Urinary bladder (tissue), 4 donors: Measurements from ENCODE around the gene PDE4D. TPM values are rescaled to one million over a fixed set of nuclear protein-coding genes. Genes with fewer than 3 reads are reported as not detected.

Source experiments
- DNase-seq: peaks from one replicate; pipeline ENCODE4 v3.0.0-alpha.2; 2015; ENCODE audit errors: extremely low spot score
- H3K27ac ChIP-seq: one replicate; pipeline ENCODE4 v1.5.1; 2013; ENCODE audit warnings: low read depth, mild to moderate bottlenecking, moderate library complexity
- H3K36me3 ChIP-seq: one replicate; pipeline ENCODE4 v1.6.1; 2013; ENCODE audit warnings: mild to moderate bottlenecking, moderate library complexity; ENCODE audit not compliant: insufficient read depth
- H3K4me1 ChIP-seq: one replicate; pipeline ENCODE4 v1.6.1; 2013; ENCODE audit warnings: mild to moderate bottlenecking, moderate library complexity; ENCODE audit not compliant: insufficient read depth
- H3K4me3 ChIP-seq: one replicate; pipeline ENCODE4 v1.5.1; 2013; ENCODE audit warnings: low read depth, low read length
- WGBS: extraction: QIAGEN DNeasy Blood & Tissue Kit; methylation state at CpG from one replicate; pipeline ENCODE4 v1.1.7; 2013; 5-methylcytosine and 5-hydroxymethylcytosine counted together
- polyA plus RNA-seq: library from polyadenylated mRNA; stranded (reverse); fragments of 200-250 nt; gene quantifications from one replicate; pipeline ENCODE4 v1.2.3, GENCODE V29; 2013
- total RNA-seq: library from RNA; depleted of rRNA; stranded (reverse); fragments of >200 nt; gene quantifications from one replicate; pipeline ENCODE4 v1.2.3, GENCODE V29; 2014
- donor health status: healthy with polysubstance abuse.
- donor health status: healthy.

PDE4D gene
- total and polyA plus RNA-seq, 2 donors, result 27.3 to 253 TPM

DNA sequence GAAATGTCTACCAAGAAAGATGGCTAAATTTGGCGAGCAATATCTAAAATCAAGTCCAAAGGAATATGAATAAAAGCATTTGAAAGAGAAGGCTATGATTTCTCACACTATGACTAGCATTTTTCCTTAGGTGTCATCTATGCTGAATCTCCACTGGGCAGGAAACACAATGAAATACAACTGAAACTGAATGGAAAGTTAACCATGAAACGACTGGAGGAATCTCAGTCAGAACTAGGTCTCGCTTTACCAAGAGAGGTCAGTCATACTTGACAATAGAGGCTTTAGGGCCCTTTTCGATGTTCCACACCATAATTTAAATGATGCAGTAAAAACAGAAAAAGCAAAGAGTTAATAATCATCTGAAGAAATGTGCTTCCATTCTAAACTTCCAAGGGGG is 339.0 kb downstream of the PDE4D start:
- Histone ChIP-seq H3K36me3 (no peaks in the 10 kb centered on the region), H3K4me3 (no peak overlapping the region), H3K27ac (no peak overlapping the region), H3K4me1 (no peaks in the 10 kb centered on the region)
- 93% methylated on average over 4 of the region's 4 CpGs for WGBS
- DNase-seq, result no peak

DNA sequence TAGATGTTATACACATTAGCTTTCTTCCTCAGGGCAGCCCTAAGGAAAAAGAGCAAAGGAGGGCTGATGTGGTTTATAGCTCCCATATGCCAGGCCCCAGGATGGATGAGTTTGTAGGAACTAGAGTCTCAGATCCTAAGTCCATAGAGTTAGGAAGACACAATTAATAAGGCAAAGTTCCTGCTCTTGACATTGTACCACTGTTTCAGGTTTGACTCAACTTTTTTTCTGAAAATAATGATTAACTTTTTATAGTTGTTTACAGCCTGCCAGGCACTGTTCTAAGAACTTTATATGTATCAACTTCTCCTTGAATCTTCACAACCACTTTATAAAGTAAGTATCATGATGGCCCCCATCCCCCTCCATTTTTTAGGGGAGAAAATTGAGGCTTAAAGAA is 339.5 kb downstream of the PDE4D start:
- Histone ChIP-seq H3K4me1 (no peaks in the 10 kb centered on the region), H3K27ac (no peak overlapping the region), H3K36me3 (no peaks in the 10 kb centered on the region), H3K4me3 (no peak overlapping the region)
- no peak for DNase-seq

DNA sequence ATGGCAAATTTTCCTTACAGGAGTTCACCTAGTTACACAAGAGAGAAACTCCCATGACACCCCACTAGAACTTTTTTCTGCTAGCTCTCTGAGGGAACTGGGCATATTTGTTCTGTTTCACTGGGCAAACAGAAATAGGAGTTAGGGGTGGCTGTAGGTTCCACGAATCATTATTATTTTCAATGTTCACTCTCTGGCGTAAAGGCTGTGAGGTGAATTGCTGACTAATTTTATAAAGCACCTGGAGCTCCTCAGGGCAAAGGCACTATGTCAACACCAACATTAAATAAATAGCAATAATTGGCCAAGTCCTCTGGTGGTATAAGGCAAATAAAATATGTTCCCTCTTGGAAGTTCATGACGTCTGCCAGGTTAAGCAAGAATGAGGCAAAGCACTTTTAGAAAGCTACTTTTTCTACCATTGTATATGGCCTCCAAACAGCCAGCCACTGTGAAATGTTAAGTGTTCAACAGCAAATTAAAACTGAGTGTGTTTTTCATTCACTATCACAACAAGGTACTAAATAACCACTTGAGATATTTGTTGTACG is 344.6 kb downstream of the PDE4D start:
- no peak overlapping the region for H3K27ac ChIP-seq

DNA sequence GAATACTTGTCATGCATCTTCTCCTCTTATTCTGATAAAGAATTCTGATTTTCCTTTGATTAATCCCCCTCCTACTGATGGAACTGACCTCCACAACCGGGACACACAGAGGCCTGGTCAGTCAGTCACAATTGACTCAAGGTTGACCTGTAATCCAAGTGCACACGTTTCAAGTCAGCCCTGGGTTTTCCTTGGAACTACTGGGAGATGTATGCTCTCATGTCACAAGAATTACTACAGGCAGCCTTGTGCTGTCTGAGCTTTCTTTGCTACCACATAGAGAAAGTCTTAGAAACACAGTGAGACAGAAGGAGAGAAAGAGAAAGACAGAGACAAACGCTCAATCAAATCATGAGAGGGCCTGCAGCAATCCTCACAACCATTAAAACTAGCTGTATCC is 345.8 kb downstream of the PDE4D start:
- Histone ChIP-seq H3K4me1 (no peaks in the 10 kb centered on the region), H3K27ac (no peak overlapping the region), H3K36me3 (no peaks in the 10 kb centered on the region), H3K4me3 (no peak overlapping the region)
- DNase-seq, result no peak
- WGBS, result 62% methylated on average over 3 of the region's 3 CpGs

More for the DNA sequence above, 344.6 kb downstream of the PDE4D start:
- Histone ChIP-seq H3K36me3 (no peaks in the 10 kb centered on the region), H3K4me1 (no peaks in the 10 kb centered on the region), H3K4me3 (no peak overlapping the region)
- DNase-seq, result no peak
- 84% methylated on average over 4 of the region's 4 CpGs for WGBS

DNA sequence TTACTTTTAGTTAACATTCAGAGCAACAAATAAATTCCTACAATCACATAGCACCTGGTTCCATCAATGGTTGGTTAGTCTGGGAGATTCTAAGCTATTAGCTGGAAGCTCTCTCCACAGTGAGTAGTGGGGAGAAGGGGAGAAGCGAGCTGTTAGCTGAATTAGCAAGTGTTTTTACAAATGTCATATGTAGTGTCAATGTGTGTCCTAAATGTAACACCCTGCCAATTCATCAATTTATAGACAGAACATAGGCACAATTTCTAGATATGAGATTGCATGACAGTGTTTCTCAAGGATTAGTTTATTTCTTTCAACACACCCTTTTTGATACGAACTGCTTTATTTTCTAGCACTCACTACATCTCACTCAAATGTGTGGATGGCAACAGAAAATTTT is 349.0 kb downstream of the PDE4D start:
- WGBS, result 97% methylated on average over 2 of the region's 2 CpGs
- H3K27ac ChIP-seq, result no peak overlapping the region

DNA sequence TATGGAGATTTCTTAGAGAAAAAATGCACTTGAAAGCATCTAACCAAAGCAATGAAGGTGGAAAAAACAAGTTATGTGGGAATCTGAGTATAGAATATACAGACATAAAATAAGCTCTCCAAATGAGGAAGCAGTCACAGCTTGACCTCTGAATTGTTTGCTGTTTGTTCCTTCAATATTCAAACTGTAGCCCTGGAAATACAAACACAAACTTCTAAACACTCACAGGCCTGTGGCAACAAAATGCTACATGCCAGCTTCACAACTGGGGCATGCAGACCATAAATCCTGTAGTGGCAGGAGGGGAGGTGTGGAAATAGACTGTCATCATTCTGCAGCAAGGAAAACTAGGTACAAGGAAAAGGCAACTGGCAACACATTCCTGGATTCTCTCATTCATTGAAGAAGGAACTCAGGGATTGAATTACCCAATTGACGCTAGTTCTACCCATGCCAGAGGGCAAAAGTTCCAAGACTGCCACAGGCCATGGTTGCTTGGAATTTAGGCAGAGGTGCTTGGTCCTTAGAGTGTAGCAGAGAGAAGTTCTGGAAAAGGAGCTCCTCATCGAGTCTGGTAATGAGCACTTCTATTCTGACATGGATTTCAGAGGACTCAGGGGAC is 349.6 kb downstream of the PDE4D start:
- no peaks in the 10 kb centered on the region for H3K36me3 ChIP-seq
- 57% methylated on average over 2 of the region's 2 CpGs for WGBS
- H3K4me1 ChIP-seq, result peaks cover 2% of the 10 kb centered on the region
- DNase-seq, result no peak
- H3K4me3 ChIP-seq, result no peak overlapping the region
- H3K27ac ChIP-seq, result no peak overlapping the region

More for the DNA sequence above, 349.0 kb downstream of the PDE4D start:
- H3K36me3 ChIP-seq, result no peaks in the 10 kb centered on the region
- H3K4me3 ChIP-seq, result no peak overlapping the region
- DNase-seq, result no peak
- peaks cover 2% of the 10 kb centered on the region for H3K4me1 ChIP-seq

DNA sequence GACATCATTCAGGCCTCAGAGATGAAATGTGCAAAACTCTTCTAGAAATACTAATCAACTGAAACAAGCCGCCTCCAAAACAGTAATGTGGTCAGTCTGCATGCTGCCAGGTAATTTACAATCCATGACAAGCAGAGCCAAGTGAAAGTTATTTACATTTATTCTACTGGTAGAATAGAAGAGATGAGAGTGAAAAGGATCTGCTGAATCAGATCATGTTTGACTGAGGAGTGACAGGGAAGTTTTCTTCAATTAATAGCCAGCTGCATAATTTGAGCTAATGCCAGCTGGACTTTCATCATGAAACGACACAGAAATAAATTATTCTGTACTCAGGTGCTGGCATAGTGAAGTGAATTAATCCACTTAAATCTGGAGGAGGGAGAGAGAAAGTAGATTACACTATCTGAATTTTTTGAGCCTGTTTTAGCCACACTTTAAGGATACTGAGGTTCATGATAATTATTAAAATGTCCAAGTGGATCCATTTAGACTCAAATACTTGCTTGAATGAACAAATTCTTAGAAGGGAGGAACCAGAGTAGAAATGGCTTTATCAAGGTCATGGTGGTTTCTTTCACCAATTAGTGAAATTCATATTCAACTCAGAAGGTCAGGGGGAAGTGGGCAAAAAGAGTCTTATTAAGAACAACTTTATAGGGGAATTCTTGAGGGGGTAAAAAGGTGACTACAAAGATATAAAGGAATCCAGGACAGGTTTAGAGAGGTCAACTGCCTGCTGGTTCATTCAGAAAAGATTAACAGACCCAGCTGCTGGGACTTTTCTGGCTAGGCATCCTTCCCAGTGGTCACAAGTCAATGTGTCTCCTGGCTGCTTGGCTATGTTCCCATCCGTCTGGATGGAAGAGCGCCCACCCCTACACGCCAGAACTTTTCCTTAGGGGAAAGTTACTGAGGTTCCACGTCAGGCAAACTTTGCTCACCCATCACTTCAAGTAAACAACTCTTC is 350.4 kb downstream of the PDE4D start:
- Histone ChIP-seq H3K36me3 (no peaks in the 10 kb centered on the region), H3K27ac (no peak overlapping the region), H3K4me1 (peaks cover 2% of the 10 kb centered on the region), H3K4me3 (no peak overlapping the region)
- whole genome bisulfite sequencing, result 34% methylated on average over 6 of the region's 6 CpGs
- DNase-seq, result no peak

DNA sequence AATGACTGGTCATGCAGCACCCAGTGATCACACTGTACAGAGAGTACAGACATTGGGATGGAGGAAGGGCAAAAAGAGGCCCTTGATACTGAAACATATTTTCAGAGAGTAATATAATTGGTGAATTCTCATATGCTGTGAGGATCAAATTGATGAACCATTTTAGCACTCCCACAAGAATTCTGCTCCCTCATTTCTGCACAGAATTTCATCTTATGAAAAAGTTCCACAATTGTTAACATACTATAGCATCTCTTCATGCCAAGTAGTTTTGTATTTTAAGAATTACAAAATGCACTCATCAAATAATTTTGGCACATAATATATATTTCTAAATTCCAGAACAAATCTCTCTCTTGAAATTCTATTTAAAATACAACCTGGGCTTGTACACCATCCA is 351.2 kb downstream of the PDE4D start:
- no peak for DNase-seq
- no peaks in the 10 kb centered on the region for H3K36me3 ChIP-seq
- no peak overlapping the region for H3K4me3 ChIP-seq
- no peak overlapping the region for H3K27ac ChIP-seq
- H3K4me1 ChIP-seq, result peaks cover 2% of the 10 kb centered on the region

DNA sequence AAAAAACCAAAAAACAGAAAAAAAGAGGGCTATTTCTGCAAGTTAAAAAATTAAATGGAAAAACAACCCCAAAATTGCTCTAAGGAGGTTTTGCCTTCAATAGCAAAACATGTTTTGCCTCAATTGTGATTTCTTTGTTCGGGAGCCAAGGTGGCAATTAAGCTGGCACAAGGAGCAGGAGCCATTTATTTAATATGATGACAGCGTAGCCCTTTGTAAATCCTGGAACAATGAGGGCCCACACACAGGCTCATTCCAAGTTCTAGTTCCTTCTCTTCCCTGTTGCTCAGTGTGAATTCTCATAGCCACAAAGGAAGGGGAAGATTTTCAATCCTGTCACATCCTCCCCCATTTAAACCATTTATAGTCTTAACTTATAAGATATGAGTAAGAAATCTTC is 353.2 kb downstream of the PDE4D start:
- WGBS, result 82% methylated on average over 2 of the region's 2 CpGs
- H3K36me3 ChIP-seq, result no peaks in the 10 kb centered on the region
- no peak overlapping the region for H3K4me3 ChIP-seq
- no peak for DNase-seq
- no peak overlapping the region for H3K27ac ChIP-seq
- peaks cover 2% of the 10 kb centered on the region for H3K4me1 ChIP-seq

DNA sequence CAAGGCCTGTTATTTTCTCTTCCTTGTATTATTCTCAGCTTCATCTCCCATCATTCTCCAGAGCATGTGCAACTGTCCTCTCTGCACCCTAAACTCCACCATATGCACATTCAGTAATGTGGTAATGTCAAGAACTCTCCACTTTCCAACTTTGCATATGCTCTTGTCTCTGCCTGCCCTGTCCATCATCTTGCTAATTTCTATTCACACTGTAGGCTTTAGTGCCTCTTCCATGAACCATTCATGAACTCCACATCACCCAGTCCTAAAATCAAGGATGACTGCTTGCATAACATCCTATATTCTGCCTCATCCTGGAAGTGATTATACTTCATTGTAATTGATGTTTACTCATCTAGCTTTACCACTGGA is 354.8 kb downstream of the PDE4D start:
- no peak overlapping the region for H3K27ac ChIP-seq
- no peak for DNase-seq
- H3K36me3 ChIP-seq, result no peaks in the 10 kb centered on the region
- H3K4me3 ChIP-seq, result no peak overlapping the region
- peaks cover 2% of the 10 kb centered on the region for H3K4me1 ChIP-seq

DNA sequence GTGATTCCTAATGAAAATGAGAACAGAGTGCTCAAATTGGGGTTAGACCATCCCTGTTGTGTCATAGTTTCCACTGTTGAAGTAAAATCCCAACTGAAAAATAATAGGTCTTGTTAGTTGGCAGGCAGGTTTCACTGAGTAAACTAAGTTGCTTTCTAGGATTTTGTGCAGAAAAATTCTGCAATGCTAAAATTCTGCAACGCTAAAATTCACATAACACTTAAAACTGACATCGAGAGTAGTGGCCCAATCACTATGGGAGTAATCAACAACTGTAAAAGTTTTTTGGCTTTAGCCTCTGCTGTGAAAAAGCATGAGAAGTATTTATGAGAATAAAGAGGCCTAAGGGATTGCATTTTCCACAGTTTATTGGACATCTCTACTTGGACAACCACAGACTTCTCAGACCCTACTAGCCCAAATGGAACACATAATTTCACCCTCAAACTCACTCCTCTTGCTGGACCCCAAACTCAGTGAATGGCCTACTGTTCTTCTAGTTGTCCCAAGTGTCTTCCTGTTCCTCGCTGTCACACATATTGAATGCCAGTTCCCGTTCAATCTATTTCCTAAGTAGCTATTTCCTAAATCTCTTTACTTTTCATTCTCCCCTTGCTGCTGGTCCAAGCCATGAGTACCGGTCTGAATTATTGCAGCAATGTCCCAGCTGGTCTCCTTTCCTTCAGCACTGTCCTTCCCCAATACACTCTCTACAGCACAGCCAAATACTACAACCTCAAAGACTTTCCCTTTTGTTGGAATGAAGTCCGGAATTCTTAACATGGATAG is 355.4 kb downstream of the PDE4D start:
- Histone ChIP-seq H3K4me1 (peaks cover 2% of the 10 kb centered on the region), H3K36me3 (no peaks in the 10 kb centered on the region), H3K27ac (no peak overlapping the region), H3K4me3 (no peak overlapping the region)
- no peak for DNase-seq
- whole genome bisulfite sequencing, result 73% methylated on average over 6 of the region's 6 CpGs

DNA sequence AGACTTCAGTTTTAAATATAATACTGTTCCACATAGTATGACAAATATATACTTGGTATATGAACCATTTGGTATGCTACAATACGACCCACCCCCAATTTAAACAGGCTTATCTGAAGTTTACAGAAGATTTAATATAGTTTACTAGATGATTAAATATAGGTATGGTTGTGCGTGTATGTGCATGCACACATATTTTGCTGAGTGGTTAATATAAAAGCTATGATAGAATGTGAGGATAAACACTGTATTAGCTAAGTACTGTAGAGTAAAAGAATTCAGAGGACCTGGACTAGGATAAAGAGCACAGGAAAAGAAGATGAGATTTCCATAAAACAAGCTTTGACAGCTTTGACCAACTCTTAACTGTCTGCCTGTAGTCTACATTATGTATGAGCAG is 356.7 kb downstream of the PDE4D start:
- H3K4me3 ChIP-seq, result no peak overlapping the region
- peaks cover 2% of the 10 kb centered on the region for H3K4me1 ChIP-seq
- 50% methylated on average over 2 of the region's 2 CpGs for WGBS
- no peak overlapping the region for H3K27ac ChIP-seq
- DNase-seq, result no peak
- no peaks in the 10 kb centered on the region for H3K36me3 ChIP-seq

DNA sequence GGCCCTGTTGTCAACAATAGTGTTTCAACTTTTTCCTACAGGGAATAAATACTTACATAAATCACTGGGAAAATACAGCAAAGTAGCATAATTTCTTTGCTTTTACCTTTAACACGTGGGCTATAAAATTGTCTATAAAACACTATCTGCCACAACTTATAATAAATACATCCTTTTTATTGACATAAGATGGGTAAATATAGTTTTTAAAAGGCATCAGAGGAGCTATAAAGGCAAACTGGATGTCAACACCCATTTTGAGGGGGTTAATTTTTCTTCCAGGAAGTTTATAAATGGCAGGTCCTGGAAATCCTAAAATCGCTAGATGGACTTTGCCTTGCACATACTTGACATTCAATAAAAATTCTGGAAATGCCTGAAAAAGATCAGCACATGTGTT is 358.0 kb downstream of the PDE4D start:
- 80% methylated on average over 2 of the region's 2 CpGs for WGBS
- Histone ChIP-seq H3K4me1 (peaks cover 2% of the 10 kb centered on the region), H3K4me3 (no peak overlapping the region), H3K27ac (no peak overlapping the region), H3K36me3 (no peaks in the 10 kb centered on the region)
- no peak for DNase-seq
